Tibial nerve (tissue), 4 donors: ENCODE measurements around the gene TINCR. TPM values are rescaled to one million over a fixed set of nuclear protein-coding genes. Genes with fewer than 3 reads are reported as not detected.
A peak's percentile ranks its signal among the peaks of the same experiment; 100 is the strongest.

Experiments
- DNase-seq, 2 donors: peaks; one replicate each; pipeline ENCODE4 v3.0.0-alpha.2; 2019; ENCODE audit warnings: low spot score in 2 of 2
- H3K27ac ChIP-seq, 4 donors: fragments of 200-600 bp; sonication (generic) in 3 of 4; one replicate each; pipeline ENCODE4 v1.5.1; 2017 to 2019; ENCODE audit warnings: mild to moderate bottlenecking in 1 of 4
- H3K27me3 ChIP-seq, 2 donors: fragments of 200-600 bp; sonication (generic) in 1 of 2; one replicate each; pipeline versions ENCODE4 v1.5.1 to v1.6.0; 2017 to 2019
- H3K36me3 ChIP-seq, 3 donors: fragments of 200-600 bp; sonication (generic); one replicate each; pipeline ENCODE4 v1.5.1; 2018 to 2019
- H3K4me1 ChIP-seq, 4 donors: fragments of 200-600 bp; sonication (generic) in 3 of 4; one replicate each; pipeline ENCODE4 v1.5.1; 2017 to 2019
- H3K4me3 ChIP-seq, 4 donors: fragments of 200-600 bp; sonication (generic) in 3 of 4; one replicate each; pipeline ENCODE4 v1.5.1; 2017 to 2019; ENCODE audit warnings: mild to moderate bottlenecking in 1 of 4, moderate library complexity in 1 of 4
- H3K9me3 ChIP-seq, 4 donors: fragments of 200-600 bp; sonication (generic) in 3 of 4; one replicate each; pipeline ENCODE4 v1.5.1; 2017 to 2019
- CTCF ChIP-seq, 5 experiments: fragments of 200-600 bp in 3 of 5; fragments of 450-650 bp in 2 of 5; sonication (generic) in 3 of 5; IDR thresholded peaks; one replicate each; pipeline ENCODE4 v1.5.1; 2016 to 2019; ENCODE audit warnings: antibody characterized with exemption in 5 of 5, mild to moderate bottlenecking in 3 of 5, moderate library complexity in 2 of 5
- EP300 ChIP-seq, 2 donors: sonication (generic); formaldehyde crosslinking; IDR thresholded peaks; one replicate each; pipeline ENCODE4 v1.6.1; 2017; ENCODE audit warnings: antibody characterized with exemption in 2 of 2, mild to moderate bottlenecking in 1 of 2
- POLR2A ChIP-seq, 2 donors: fragments of 450-650 bp; IDR thresholded peaks; one replicate each; pipeline ENCODE4 v1.6.1; 2017; ENCODE audit warnings: antibody characterized with exemption in 2 of 2, mild to moderate bottlenecking in 2 of 2, moderate library complexity in 2 of 2
- WGBS, 2 donors: methylation state at CpG; one replicate each; pipeline ENCODE4 v1.1.5; 2018; 5-methylcytosine and 5-hydroxymethylcytosine counted together
- total RNA-seq, 4 donors: library from RNA; depleted of rRNA; stranded (reverse); fragments of >200 nt; gene quantifications; one replicate each; pipeline ENCODE4 v1.1.0, GENCODE V29; 2016

Gene TINCR
- total RNA-seq, 4 donors from 2014 or later: 0.30 to 13.9 (median 5.1) TPM

GRCh38 chr19:5579286-5579685, 11.5 kb upstream of the TINCR start:
- H3K4me3 ChIP-seq: no peak overlapping the region
- H3K27me3 ChIP-seq: no peaks in the 10 kb centered on the region
- peaks cover 0 to 10% (median 2%) of the 10 kb centered on the region in 4 donors for H3K4me1 ChIP-seq
- 84 to 92% methylated on average over 6 of the region's 6 CpGs for WGBS, 2 donors
- H3K36me3 ChIP-seq: peaks cover 0 to 32% (median 0%) of the 10 kb centered on the region in 3 donors
- TF ChIP-seq EP300 (IDR thresholded peaks at IDR 0.05) (no peak), POLR2A (IDR thresholded peaks at IDR 0.05) (no peak), CTCF (IDR thresholded peaks at IDR 0.05) (no peak)
- H3K9me3 ChIP-seq: no peaks in the 10 kb centered on the region
- H3K27ac ChIP-seq: no peak overlapping the region
- DNase-seq: no peak

- 24 to 47% methylated on average over 12 to 24 of the region's 28 CpGs for WGBS, 2 donors
- peak in 1 of 2 donors; percentile 58 for DNase-seq
Observed at GRCh38 chr19:5578097-5578846, 10.5 kb upstream of the TINCR start.

DNA sequence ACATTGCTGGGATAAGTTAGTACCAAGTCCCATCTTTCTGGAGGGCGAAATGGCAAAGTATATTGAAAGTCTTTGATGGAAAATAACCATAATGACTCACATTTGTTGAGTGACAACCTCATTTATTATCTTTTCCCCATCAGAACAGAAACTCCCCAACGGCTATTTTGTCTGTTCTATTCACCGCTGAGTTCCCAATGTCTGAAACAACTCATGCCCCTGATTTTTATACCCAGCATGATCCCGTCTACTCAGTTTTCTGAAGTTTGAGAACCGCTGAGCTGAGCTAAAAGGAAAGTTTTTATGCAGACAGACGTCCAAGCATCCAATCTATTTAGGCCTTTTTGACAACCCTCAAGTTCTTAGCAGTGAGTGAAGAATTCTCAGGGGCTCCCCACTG, 7.8 kb upstream of the TINCR start:
- Histone ChIP-seq H3K27ac (no peak overlapping the region), H3K4me3 (no peak overlapping the region), H3K36me3 (peaks cover 0 to 5% (median 0%) of the 10 kb centered on the region in 3 donors), H3K4me1 (peaks cover 0 to 10% (median 2%) of the 10 kb centered on the region in 4 donors), H3K27me3 (no peaks in the 10 kb centered on the region), H3K9me3 (no peaks in the 10 kb centered on the region)
- DNase-seq: no peak
- no peak for TF ChIP-seq CTCF (IDR thresholded peaks at IDR 0.05)
- no peak for TF ChIP-seq POLR2A (IDR thresholded peaks at IDR 0.05)
- TF ChIP-seq EP300 (IDR thresholded peaks at IDR 0.05): no peak
- 68 to 83% methylated on average over 6 of the region's 6 CpGs for WGBS, 2 donors

More at GRCh38 chr19:5578097-5578846, 10.5 kb upstream of the TINCR start:
- H3K9me3 ChIP-seq: no peaks in the 10 kb centered on the region
- TF ChIP-seq EP300 (IDR thresholded peaks at IDR 0.05) (no peak), CTCF (IDR thresholded peaks at IDR 0.05) (peak; percentile 92 to 99 (median 98)), POLR2A (IDR thresholded peaks at IDR 0.05) (no peak)
- H3K4me1 ChIP-seq: peaks cover 0 to 10% (median 2%) of the 10 kb centered on the region in 4 donors
- H3K4me3 ChIP-seq: no peak overlapping the region
- H3K27me3 ChIP-seq: no peaks in the 10 kb centered on the region
- peaks cover 0 to 24% (median 0%) of the 10 kb centered on the region in 3 donors for H3K36me3 ChIP-seq
- no peak overlapping the region for H3K27ac ChIP-seq

DNA sequence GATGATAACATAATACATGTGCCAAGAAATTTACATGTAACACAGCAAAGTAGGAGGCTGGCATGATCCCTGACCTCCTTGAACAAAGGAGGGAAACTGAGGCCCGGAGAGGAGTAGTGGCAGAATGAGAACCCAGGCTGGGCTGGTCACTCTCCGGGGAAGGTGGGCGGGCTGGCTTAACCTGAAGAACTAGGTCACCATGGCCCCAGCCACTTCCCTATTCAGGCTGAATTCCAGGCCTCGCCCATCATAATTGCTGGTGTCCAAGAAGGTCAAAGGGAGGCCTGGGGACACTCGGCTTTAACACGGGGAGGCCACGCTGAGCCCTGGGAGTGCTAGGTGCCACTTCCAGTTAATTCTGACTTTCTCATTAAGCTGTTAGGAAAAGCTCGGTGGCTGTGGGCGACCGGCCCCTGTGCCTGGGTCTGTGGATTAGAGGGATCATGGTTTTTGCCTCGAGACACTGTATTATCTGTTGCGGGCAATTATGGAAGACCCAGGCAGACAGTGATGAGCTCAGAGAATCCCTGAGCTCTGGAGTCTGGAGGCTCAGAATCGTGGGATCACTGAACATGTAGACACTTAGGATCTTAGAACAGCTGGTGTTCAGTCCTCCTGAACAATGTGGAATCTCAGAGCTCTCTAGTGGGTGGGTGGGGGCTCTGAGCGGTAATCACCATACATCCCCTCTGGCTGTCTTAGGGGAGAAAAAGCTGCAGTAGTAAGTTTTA, 5.0 kb upstream of the TINCR start:
- TF ChIP-seq EP300 (IDR thresholded peaks at IDR 0.05) (no peak), CTCF (IDR thresholded peaks at IDR 0.05) (no peak), POLR2A (IDR thresholded peaks at IDR 0.05) (no peak)
- Histone ChIP-seq H3K9me3 (no peaks in the 10 kb centered on the region), H3K27ac (no peak overlapping the region), H3K27me3 (peaks cover 0 to 22% of the 10 kb centered on the region in 2 donors), H3K4me1 (peaks cover 0 to 6% (median 0%) of the 10 kb centered on the region in 4 donors), H3K36me3 (peaks cover 0 to 5% (median 0%) of the 10 kb centered on the region in 3 donors), H3K4me3 (no peak overlapping the region)
- 57 to 58% methylated on average over 14 of the region's 14 CpGs for WGBS, 2 donors
- DNase-seq: no peak

GRCh38 chr19:5571777-5572176, 4.0 kb upstream of the TINCR start:
- DNase-seq: no peak
- Histone ChIP-seq H3K27me3 (peaks cover 0 to 28% of the 10 kb centered on the region in 2 donors), H3K36me3 (peaks cover 0 to 5% (median 0%) of the 10 kb centered on the region in 3 donors), H3K4me1 (peaks cover 0 to 4% (median 0%) of the 10 kb centered on the region in 4 donors), H3K27ac (no peak overlapping the region), H3K9me3 (no peaks in the 10 kb centered on the region), H3K4me3 (no peak overlapping the region)
- TF ChIP-seq POLR2A (IDR thresholded peaks at IDR 0.05): no peak
- no peak for TF ChIP-seq EP300 (IDR thresholded peaks at IDR 0.05)
- TF ChIP-seq CTCF (IDR thresholded peaks at IDR 0.05): no peak
- 96% methylated on average over 3 of the region's 3 CpGs for WGBS, 2 donors
